GM19043 (cell line): ENCODE results near the gene DCP1A.
"Not testable (repeated sequence)": the region's sequence is repeated elsewhere in the genome, so short reads cannot be mapped to it uniquely, and the experiment has no call there.

Experiments
- ATAC-seq: cut with Tn5 transposase; IDR thresholded peaks from one replicate; pipeline ENCODE4 v1.9.1; 2021; ENCODE audit warnings: low read depth; ENCODE audit not compliant: unreplicated experiment

The DCP1A gene

DNA sequence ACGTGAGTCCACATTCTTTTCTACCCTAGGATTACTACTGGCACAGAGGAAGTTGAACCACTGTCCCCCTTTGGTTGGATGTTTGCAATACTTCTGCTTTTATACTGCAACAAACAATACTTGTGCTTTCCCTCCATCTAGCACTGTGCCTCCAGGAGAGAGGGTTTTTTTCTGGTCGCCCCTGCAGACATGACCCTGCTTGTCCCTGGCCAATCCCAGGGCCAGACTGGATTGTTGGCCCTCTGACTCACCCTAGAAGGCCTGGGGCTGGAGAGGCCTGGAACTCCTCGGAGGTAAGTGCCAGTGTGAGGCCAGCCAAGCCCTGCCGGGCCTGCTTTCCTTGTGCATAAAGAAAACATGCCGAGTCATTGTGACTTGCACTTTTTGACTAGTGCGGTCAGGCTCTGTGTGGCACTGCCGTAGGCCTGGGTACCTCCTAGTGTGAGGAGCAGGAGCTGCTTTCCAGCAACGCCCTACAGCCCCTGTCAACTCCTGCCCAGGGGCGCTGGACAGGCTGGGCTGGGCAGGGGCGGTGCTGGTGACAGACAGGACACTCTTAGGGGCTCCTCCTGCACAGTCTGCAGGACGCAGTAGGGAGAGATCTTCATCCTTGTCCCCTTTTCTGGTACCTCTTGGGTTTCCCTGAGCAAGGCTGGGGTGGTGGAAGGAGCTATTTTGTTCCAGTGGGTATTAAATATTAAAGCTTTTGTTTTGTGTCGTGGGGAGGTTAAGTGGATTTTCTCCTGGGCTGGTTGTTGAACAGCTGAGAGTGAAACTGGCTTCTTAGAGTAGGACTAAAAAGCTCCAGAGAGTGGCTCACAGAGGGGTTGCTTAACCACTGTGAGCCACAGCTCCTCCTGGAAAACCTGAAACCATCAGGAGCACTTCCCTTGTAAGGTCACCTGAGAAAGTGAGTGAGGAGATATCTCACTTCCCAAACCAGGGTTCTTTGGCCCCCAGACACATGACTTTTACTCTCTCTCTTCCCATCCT is 77.2 kb downstream of the DCP1A start:
- peak; percentile 51 for ATAC-seq

DNA sequence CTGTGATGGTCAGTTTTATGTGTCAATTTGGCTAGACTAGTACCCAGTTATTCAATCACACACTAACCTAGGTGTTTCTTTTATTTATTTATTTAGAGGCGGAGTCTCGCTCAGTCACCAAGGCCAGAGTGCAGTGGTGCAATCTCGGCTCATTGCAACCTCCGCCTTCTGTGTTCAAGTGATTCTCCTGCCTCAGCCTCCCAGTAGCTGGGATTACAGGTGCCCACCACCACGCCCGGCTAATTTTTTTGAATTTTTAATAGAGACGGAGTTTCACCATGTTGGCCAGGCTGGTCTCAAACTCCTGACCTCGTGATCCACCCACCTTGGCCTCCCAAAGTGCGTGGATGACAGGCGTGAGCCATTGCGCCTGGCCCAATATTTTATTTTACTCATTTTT is 78.2 kb downstream of the DCP1A start:
- ATAC-seq: not testable (repeated sequence)

DNA sequence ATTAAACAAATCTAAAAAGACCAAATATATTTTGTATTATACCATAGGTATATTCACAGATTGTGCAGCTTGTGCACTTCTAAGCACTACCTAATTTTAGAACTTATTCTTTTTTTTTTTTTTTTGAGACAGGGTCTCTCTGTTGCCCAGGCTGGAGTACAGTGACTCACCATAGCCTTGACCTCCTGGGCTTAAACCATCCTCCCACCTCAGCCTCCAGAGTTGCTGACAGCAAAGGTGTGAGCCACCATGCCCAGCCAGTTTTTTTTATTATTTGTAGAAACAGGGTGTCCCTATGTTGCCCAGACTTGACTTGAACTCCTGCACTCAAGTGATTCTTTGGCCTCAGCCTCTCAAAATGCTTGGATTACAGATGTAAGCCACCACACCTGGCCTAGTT is 79.6 kb downstream of the DCP1A start:
- no peak for ATAC-seq

DNA sequence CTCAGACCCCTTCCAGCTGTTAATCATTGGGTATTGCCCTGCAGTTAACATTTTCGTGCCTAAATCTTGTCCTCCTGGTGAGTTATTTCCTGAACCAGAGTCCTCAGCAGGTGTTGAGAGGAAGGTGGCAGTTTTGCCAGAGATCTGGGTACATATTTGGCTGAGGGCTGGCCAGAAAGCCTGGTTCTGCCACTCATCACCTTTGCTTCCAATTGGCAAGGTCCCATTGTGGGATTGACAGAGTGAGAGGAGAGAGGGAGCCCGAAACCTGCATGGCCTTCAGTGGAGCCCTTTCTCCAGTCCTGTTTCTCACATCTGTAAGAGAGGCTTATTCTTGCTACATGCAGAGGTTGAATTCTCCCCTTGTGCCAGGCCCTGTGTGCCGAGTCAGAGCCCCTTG is 82.6 kb downstream of the DCP1A start:
- no peak for ATAC-seq

DNA sequence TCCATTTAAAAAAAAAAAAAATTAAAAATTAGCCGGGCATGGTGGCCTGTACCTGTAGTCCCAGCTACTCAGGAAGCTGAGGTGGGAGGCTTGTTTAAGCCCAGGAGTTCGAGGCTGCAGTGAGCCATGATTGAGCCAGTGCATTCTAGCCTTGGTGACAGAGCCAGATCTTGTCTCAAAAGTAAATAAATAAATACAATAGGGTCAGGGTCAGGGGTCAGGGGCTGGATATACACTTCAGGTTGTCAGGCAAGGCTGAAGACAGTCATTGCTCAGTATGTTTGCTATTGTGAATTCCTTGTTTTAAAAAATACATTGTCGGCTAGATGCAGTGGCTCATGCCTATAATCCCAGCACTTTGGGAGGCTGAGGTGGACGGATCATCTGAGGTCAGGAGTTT is 83.4 kb downstream of the DCP1A start:
- no peak for ATAC-seq

DNA sequence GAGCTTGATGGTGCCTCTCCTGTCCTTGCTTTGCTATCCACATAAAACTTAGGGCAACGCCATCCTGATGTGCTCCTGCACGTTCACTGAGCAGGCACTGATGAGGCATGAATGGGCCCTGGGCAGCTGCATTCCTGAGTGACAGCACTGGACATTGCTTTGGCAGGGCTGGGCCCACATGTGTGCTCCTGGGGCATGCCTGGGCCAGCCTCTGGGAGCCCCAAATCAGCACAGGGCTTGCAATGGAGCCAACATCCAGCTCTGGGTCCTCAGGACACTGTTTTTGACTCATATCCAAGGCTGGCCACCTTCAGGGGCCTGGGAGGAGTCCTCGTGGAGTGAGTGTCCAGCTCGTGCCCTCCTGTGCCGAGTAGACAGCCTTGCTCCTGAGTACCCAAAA is 85.6 kb downstream of the DCP1A start:
- no peak for ATAC-seq

DNA sequence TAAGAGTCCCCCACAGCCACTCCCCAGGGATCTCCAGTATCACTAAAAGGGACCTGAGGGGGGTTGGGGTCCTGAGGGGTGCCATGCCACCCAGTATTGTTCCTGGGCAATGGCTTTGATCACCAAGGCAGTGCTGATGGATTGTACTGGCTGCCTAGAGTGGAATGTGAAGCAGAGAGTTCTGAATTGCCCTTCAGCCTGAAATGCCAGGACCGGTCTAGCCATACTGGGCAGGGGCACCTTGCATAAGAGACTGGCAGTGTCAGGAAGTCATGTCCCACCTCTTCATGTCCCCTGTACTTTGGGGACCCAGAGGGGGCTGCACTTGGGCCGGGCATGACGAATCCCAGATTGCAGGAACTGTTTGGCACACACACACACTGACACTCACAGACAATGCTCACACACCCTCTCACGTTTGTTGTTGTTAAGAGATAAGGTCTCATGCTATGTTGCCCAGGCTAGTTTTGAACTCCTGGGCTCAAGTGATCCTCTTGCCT is 87.0 kb downstream of the DCP1A start:
- ATAC-seq: no peak

DNA sequence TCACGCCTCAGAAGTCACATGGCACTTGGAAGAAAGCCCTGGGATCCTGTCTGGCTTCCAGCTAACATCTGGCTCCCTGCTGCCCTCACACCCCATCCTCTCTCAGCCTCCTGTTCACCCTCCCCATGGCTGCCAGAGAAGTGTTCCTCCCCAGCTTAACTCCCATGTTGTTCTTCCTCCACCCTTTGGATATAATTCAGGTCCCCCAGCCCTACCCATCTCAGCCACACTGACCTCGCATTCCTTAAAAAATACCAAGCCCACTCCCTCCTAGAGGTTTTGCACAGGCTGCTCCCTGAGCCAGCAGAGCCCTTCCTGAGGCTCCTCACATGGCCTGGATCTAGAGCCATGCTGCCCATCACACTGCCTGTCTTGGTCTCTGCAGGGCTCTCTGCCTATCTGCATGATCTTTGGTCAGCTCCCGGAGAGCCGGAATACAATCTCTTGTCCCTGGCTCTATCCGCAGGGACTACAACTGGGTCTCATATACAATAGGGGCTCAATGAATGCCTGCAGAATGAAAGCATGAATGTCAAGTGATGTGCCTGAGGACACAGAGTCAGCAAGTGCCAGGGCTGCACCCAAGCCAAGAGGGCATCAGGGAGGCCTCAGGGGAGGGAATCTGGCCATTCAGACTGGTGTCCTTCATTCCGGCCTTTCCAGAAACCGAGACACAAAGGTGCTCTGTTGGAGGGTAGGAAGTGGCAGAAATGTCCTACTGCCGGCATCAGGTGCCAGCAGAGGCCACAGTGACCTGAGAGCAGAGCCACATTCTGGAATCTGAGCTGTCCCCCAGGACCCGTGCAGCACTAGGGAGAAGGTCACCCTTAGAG is 87.7 kb downstream of the DCP1A start:
- no peak for ATAC-seq

DNA sequence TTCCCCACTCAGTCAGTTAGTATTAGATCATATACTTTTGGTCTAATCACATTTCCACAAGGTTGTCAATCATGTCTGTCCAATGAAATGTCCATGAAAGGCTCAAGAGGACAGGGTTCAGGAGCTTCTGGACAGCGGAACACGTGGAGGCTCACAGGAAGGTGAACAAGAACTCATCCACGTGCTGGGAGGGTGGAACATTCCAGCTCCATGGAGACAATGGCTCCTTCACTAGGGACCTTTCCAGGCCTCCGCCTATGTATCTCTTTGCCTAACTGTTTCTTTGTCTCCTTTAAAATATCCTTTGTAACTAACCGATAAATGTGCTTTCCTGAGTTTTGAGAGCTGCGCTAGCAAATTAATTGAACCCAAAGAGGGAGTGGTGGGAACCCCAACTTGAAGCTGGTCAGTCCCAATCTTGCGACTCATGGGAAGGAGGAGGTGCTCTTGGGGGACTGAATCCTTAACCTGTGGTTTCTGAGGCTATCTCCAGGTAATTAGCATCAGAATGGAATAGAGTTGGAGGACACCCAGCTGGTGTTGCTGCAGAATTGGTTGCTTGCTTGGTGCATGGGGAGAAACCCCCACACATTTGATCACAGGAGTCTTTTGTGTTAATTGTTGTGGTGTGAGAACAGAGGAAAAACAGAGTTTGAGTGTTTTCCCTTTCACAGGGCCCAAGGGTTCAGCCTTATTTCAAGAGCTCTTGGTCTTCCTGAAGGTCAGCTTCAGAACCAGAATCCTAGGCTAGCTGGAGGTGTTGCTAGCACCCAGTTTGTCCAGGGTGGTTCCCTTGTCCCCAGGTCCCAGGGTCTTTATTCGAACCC is 88.5 kb downstream of the DCP1A start:
- no peak for ATAC-seq

DNA sequence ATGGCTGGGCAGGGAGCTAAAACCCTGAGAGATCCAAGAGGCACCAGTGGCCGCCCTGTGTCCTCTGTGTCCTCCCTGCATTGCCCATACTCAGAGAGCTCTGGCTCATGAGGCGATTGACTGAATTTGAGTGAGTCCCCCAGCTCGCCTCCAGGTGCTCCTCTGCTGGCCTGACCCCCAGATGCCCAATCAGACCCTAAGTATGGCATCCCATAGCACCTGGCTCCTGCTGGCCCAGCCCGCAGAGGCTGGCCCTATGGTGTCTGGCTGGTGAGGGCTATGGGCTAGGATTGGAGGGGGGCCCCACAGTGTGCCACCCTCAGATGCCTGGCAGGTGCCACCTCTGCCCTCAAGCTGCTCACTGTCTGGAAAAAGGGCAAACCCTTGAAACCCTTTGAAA is 89.9 kb downstream of the DCP1A start:
- ATAC-seq: no peak

DNA sequence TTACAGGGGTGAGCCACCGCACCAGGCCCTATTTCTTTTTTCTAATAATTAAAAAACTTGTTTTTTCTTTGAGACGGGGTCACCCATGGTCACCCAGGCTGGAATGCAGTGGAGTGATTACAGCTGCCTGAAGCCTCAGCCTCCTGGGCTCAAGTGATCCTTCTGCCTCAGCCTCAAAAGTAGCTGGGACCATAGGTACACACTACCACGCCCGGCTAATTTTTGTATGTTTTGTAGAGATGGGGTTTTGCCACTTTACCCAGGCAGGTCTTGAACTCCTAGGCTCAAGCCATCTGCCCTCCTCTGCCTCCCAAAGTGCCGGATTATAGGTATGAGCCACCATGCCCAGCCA is 90.7 kb downstream of the DCP1A start:
- no peak for ATAC-seq

DNA sequence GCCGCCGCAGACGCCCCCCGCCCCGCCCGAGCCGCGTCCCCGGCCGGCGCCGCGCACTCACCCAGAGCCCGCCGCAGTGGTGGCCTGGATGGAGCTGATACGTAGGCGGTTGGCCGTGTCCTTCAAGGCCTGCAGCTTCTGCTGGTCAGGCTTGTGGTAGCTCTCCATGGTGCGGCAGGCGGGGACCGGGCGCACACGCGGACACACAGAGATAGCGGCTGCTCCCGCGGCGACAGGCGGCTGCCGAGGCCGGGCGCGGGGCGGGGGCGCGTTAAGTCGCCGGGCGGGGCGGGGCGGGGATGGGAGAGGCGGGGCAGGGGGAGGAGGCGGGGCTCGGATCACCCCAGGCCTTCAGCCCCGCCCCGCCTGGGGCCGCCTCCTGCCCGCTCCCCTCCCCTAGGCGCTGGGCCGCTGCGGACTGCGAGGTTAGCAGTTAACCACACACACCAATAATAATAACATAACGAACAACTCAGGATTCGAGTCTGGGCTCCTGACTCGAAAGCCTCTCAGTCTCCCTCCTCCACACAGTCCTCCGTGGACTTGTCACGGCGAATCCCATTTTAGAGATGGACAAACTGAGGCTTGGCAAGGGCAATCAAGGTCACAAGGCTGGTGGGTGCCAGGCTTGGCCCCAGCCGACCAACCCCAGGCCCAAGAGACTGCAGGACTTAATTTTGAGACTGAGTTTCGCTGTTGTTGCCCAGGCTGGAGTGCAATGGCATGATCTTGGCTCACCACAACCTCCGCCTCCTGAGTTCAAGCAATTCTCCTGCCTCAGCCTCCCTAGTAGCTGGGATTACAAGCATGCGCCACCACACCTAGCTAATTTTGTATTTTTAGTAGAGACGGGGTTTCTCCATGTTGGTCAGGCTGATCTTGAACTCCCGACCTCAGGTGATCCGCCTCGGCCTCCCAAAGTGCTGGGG is 91.3 kb downstream of the DCP1A start, which contains the start of gene TKT:
TKT (minus strand) TSS at position 248 of the 929 bp plus-strand sequence; CDS start at position 168, 80 bp downstream.
- peak; percentile 50 for ATAC-seq

DNA sequence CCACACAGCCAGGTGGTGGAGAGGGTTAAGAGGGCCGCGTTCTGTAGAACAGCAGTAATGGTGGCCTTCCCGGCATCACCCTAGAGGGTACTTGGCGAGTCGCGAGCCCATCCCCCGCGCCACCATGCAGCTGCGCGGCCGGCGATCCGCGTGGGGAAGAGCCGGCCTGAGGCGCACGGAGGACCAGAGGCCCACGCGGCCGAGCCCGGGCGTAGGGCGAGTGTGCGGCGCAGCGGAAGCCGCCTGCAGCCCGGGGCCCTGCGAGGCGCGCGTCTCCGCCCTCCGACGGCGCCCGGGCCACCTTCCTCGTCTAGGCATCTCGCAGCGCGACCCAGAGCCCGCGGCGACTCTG is 91.9 kb downstream of the DCP1A start:
- peak; percentile 41 for ATAC-seq

DNA sequence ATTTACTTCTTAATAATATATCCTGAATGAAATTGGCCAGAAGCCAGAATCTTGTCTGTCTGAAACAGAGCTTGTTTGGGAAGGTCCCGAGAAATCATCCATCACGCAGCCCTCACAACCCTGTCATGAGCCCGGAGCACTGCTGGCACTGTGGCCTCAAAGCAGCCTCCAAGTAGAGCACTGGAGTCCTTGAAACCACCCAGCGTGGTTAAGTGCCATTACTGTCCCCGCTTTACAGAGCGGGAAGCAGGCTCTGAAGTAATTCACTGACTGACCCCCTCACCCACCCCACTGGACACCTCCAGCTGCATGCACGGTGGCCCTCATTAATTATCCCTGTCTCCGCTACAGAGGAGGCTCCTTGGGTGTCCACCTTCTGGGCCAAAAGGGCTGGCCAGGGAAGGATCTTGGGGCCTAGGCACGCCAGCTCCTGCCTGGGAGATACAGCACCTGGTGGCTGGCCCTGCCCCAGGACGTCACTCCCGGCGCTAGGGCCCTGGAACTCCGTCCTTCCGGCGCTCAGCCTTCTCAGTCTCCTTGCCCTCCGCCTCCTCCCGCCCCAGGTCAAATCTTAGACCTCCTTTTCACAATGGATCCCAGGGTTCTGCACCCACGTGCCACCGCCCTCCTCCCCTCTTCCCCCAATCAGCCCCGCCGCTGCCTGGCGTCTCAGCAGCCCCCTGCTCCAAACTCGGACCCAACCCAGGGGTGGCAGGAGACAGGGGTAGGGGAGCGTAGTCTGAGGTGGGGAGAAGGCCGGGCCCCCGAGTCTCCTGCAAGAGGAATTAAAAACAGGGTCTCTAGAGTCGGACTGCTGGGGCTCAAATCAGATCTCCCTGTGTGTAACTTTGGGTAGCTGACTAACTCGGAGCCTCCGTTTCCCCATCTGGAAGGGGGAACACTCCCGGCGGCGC is 92.6 kb downstream of the DCP1A start:
- peak; percentile 50 for ATAC-seq

DNA sequence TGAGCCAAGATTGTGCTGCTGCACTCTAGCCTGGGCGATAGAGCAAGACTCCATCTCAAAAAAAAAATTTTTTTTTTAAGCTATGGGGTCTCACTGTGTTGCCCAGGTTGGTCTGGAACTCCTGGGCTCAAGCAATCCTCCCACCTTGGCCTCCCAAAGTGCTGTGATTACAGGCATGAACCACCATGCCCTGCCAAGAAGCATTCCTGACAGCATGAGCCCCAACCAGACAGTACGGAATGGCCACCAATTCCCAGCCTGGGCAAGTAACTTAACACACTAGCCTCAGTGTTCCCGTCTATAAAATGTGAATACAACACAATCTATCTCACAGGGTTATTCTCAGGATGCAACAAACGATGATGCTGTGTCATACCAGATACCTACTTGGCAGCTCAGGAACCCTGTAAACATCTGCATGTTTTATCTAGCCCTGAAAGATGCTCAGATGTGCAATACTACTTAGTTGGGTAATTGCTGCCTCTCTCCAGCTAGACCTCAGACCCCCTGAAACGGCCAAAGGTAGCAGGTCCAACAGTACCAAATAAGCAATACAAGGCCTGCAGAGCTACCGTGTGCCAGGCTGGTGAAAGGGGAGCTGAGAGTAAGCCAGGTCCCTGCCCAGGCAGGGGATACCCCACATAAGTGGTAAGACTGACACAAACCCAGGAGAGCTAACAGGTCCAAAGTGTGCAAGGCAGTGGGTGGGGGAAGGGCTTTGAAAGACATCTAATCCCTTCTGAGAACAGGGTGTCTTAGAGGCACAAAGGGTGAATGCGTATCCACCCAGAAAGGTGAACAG is 93.4 kb downstream of the DCP1A start:
- no peak for ATAC-seq

DNA sequence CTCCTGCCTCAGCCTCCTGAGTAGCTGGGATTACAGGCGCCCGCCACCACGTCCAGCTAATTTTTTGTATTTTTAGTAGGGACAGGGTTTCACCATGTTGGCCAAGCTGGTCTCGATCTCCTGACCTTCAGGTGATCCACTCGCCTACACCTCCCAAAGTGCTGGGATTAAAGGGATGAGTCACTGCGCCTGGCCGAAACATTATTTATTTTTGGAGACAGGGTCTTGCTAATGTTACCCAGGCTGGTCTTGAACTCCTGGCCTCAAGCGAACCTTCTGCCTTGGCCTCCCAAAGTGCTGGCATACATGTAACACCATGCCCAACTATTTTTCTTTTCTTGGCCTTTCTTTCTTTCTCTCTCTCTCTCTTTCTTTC is 94.4 kb downstream of the DCP1A start:
- ATAC-seq: not testable (repeated sequence)

DNA sequence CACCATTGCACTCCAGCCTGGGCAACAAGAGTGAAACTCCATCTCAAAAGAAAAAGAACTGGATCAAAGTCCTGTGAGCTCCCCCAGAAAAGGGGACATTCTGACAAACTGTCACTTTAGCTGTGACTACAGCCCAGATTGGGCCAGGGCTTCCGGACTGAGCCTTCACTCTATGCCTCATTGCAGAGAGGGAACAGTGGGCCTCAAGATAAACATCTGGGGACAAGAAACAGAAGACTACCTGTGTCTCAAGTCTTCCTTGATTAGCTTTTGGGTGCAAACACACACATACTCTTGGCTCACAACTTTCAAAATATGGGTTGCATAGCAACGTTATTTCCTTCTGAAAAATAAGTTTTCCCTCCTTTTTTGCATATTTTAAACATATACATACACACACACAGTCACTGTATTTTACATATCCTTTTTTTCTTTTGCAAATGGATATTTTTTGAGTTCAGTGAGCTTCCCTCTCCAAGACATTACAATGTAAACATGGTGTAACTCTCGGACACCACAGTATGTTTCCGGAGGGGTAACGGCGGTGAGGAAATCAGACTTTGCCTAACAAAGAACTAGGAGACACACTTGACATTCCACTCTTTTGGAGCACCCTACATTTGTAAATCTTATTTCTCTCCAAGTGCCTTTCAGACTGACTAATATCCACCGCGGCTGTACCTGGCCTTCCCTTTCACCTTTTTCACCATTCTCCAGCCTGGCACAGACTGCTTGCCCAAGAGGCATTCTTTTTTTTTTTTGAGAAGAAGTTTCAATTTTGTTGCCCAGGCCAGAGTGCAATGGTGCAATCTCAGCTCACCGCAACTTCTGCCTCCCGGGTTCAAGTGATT is 95.0 kb downstream of the DCP1A start:
- ATAC-seq: no peak
